GM19025 (cell line): ENCODE measurements around the gene UBE2U.
"Not testable (repeated sequence)": the region's sequence is repeated elsewhere in the genome, so short reads cannot be mapped to it uniquely, and the experiment has no call there.

Experiments used
- ATAC-seq: cut with Tn5 transposase; IDR thresholded peaks from one replicate; pipeline ENCODE4 v1.9.1; 2021; ENCODE audit warnings: mild to moderate bottlenecking, low read depth, moderate library complexity; ENCODE audit not compliant: unreplicated experiment

Gene UBE2U

DNA sequence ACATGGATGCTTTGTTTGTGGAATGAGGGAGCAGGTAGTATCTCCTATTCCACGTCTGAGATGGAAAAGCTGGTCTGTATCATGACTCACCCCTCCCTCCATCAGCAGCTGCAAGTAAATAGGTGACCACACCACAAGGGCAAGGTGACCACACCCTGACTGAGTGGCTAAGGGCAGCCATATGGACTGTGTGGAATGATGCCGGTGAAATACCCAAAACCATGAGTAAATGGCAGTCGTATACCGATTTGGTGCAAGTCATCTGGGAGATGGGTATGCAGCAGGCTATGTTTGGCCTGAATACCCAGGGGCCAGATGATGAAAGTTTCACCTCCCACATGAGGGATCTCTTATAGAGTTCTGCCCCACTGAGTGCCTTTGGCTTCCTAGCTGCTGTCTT is 15.8 kb upstream of the UBE2U start:
- ATAC-seq: no peak

DNA sequence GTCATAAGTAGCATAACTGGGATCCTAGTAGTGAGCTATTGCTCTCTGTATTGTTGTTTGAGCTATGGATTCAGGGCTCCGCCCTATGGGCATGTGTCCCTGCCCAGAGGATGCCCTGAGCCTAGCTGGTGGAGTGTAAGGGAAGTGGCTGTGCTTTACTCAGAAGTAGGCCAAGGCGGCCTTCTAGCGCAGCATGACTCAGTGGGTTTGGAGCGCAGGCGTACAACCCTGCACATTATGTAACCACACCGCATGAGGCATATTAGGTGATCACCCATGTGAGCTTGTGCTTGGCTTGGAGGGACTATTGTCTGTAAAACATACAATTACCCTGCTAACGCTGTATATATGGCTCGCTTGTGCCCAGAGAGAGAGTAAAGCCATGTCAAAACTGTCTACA is 11.1 kb upstream of the UBE2U start:
- ATAC-seq: no peak

DNA sequence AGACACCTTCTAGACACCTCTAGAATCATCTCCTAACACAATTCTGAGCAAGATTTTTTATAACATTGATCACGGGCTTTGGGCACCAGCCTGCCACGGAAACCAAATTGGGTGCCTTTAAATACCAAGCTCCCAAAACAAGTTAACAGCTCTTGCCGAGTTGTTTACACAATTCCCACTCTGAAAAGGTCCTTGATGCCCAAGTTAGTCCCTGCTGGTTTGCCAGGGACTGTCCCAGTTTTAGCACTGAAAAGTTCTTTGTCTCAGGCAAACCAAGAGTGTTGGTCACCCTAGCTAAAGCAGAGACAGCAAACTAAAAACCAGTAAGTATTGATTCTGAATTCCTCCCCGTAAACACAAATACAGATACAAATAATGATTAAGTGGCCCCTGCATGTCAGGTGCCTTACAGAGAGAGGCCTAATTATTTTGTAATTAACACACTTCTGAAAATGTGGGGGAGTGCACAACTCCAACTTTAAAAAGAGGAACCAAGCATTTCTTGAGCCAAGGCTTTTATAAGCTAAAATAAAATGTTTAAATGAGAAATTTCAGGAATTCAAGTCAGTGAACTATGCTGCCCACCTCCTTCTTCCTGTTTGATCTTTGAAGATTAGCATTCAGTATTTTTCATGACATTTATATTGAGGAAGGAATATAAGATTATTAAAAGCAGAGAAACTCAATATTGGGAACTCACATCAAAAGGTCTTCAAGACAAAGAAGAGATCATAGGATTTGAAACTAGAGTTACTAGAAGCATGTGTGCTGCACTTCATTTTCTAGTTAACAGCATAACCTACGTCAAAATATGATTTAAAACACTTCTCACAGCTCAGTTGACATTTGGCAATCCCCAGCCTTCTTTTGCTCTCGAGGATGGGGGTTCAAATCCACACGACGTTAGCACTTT is 9.0 kb upstream of the UBE2U start:
- ATAC-seq: no peak

DNA sequence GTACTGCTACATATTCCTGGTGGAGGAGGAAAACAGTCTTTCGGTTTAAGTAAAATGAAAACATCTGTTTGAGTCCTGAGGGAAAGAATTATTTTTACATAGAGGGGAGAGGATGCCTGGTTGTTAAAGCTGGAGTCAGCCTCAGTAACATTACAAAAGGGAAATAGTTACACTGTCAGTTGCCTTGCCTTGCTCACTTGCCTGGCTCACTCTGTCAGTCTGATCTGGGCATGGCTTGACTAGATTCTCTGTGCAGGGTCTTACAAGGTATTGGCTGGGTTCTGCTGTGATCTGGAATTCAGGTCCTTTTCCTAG is 8.4 kb upstream of the UBE2U start:
- no peak for ATAC-seq

DNA sequence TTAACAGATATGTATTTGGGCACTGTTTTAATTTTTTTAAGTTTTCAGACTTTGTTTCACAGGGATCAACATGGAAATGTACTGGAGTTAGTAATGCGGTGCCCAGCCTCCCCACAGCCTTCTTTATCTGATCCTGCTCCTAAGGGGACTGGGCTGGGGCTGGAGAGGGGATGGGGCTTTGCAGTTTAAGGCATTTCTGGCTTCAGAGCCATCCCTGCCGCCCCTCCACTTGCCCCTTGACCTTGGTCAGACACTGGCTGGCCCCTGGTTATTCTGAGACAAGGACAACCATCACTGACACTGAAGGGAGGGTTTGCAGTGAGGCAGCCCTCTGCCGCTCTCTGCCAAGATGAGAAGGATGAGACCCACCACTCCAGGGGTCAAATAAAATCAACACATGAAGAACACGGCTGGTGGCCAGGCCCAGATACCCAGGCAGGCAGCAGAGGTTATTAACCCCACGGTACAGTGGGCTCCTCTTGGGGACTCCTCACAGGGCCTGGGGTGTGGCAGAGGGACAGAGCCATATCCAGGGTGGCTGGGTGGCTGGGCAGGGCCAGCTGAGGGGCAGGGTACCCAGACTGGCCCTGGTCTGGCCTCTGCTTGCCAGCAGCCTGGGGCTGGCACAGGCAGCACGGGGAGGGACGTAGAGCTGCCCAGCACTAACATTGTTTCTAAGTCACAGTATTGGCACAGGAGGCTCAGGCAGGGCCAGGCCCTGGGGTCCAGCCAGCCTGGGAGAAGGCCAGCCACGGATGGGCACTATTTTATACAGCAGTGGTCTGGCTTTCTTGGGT is 7.2 kb upstream of the UBE2U start:
- ATAC-seq: no peak

DNA sequence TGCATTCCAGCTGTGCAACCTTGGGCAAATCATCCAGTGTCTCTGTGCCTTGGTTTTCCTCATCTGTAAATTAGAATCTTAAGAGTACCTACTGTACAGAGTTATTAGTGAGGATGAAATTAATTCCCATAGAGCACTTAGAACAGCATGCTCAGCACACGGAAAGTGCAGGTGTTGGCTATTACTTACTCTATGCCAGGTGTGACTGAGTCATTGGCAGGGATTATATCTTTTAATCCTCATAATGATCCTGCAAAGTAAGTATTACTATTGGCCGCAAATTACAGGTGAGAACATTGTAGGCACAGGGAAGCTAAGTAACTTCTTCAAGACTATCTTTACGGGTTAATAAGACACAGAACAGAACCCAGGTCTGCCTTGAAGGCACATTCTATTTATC is 6.3 kb upstream of the UBE2U start:
- ATAC-seq: no peak

DNA sequence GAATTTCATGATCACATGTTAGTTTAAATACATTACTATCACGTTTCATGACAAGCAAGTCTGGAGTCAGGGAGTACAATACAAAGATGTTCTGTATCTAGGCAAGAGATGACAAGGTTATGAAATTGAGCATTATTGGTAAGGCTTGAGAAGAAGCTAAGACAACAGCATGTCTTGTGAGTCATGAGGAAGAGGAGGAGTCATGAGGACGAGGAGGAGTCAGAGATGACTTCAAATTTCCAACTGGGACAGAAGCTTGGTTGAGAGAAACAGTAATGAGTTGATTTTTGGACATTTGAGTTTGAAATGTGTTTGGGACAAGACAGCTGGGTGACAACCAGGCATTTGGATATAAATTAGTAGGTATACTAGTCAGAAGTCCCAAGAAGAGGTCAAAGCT is 4.3 kb upstream of the UBE2U start:
- no peak for ATAC-seq

DNA sequence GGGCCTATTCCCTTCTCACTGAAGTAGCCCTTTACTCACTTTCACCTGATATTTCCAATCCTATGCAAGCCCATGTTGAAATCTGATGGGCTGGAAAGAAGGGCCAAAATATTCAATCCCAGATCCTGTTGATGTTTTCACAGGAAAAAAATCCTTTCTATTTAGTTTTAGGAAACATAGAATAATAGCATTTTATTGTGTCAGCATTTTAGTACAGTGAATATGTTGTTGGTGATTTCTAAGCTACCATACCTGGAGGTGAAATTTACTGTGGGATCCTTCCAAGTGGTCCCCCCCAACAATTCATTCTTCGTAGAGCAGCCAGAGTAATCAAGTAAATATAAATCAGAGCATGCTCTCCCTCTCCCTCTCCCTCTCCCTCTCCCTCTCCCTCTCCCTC is 3.4 kb upstream of the UBE2U start:
- ATAC-seq: no peak

DNA sequence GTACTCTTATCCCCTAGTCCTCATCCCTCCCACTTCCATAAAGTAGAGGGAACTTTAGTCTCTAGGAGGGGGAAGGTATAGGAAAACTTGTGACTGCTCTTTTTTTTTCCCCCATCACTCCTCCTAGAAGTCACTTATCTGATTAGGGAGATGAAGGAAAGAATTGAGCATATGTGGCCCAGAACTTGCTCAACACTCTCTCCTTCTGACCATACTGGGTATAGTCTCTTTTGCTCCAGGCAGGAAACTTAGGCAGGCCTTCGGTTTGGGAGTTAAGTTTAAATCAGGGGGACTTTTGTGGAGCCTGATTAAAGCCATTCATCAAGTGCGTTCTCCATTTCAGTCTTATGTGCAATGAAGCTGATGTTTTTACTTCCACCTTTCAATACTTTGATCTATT is 5.8 kb downstream of the UBE2U start:
- ATAC-seq: no peak

DNA sequence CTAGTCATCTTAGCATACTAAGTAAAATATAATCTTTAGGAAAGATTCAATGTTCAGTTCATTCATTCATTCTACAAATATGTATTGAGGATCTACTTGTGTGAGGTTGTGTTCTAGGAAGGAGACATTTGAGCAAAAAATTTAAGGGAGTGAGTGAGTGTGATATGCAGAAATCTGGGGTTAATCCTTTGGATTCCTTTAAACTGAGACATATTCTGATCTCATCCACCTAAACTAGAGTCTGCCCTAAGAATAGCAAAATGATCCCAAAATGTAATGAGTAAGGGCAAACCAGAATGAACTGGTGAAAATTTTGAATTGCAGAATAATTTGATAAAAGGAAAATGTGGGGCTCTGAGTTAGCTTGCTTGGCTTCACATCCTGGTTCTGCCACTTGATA is 8.6 kb downstream of the UBE2U start:
- ATAC-seq: no peak

DNA sequence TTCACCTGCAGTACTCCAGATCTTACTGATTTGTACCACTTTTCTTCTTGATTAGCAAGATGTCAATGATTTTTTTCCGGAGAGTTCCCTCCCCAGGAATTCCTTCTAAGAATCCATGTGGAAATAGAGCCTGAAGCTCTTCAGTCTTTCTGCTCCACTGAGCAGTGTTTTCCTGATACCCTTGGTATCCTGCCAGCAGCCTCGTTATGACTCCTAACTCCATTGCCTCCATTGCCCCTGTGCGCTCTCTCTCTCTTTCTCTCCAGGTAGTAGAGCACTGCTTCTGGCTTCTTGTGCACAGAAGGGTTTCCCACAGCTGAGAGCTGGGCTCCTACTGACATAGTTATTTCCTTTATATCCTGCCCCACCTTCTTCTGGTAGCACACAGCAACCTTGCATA is 12.2 kb downstream of the UBE2U start:
- no peak for ATAC-seq

DNA sequence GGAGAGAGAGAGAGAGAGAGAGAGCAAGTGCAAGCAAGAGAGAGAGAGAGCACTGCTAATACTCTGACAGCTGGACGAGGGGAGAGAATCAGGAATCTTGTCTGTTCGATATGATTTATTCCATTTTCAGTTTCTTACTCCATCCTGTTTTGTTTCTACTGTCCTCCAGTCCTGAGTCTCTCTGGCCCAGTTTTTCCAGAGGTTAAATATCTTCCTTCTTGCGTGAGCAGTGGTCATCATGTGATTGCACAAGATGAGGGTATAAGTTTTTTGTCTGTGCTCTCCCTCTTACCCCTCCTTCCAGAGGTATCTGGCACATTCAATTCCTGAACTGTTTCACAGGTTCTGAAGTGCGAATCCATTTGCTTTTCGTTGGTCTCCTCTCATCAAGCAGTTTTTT is 16.8 kb downstream of the UBE2U start:
- no peak for ATAC-seq

DNA sequence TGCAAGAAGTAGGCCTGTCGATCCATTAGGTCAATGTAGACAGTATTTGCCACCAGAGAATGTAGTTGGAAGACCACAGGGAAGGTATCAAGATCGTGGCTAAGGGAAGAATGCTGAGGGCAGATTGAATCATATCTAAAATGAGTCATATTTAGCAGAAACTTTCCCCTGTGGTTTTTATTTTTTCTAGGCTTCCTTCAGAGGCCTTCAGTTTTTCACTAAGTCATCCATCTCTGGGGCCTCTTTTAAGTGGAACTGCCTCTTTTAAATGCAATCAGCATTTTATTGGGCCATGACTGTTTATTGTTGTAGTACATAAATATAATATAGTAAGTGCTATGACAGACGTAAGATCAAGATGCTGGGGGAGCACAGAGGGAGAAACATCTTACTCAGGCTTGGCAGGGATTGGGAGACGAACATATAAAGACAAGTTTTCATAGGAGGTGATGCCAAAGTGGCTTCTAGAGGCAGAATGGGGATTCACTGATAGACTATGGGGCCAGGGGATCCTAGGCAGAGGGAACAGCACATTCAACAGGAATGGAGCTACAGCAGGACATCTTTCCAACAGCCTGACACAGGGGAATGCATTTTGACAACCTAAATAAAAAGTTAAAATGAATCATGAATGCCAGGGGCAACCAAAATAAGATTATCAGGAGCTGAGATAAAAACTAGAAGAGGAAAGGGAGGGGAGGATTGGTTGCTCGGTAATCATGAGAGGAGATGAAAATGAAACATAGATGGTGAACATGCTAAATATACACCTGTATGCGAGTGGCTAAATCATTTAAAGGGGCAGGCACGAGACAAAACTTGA is 20.1 kb downstream of the UBE2U start:
- ATAC-seq: no peak

DNA sequence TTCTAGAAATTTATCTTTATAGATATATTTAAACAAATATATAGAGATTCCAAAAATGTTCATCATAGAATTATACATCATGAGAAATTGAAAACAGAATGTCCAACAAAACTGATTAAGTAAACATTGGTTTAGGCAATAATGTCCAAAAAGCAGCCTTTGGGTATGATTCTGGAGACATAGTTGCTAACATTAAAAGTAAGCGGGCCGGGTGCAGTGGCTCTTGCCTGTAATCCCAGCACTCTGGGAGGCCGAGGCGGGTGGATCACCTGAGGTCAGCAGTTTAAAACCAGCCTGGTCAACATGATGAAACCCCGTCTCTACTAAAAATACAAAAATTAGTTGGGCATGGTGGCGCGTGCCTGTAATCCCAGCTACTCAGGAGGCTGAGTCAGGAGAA is 20.8 kb downstream of the UBE2U start:
- ATAC-seq: not testable (repeated sequence)

DNA sequence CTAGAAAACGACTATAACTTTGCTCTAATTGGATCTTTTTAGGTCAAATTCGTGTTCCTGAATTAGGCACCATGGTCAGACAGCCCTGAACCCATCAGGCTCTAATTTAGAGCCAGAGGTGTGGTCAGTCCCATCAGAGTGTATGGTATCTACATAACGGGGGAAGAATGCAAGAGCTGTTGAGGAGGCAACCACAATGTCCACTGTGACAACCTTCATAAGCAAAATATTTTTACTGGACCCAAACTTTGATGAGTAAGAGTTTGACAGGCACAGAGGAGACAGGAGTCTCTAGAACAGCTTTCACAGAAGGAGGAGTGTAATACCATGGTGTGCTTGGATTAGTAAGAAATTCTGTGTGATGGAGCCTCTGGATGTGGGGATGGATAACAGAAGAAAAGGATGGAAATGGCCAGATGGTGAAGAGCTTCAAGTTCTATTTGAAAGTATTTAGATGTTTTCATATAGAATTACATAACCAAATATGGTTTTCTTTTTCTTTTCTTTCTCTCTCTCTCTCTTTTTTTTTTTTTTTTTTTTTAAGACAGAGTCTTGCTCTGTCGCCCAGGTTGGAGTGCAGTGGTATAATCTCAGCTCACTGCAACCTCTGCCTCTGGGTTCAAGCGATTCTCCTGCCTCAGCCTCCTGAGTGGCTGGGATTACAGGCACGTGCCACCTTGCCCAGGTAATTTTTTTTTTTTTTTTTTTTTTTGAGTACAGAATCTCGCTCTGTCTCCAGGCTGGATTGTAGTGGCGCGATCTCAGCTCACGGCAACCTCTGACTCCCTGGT is 24.9 kb downstream of the UBE2U start:
- no peak for ATAC-seq

DNA sequence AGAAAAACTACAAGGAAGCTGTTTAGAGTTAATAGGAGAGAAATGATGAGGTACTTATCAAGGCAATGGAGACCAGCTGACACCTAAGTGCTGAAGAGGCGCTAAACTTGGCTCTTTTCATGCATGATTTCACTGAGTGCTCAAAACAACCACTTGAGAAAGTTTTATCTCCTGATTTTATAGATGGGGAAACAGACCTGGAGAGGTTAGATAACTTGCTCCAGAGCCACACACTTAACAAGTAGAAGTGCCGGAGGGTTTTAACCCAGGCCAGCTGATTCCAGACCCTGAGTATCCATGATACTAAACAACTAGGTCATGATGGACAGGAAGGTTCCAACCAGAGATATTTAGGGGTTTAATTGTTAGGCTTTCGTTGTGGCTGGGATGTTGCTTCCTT is 25.9 kb downstream of the UBE2U start:
- no peak for ATAC-seq

DNA sequence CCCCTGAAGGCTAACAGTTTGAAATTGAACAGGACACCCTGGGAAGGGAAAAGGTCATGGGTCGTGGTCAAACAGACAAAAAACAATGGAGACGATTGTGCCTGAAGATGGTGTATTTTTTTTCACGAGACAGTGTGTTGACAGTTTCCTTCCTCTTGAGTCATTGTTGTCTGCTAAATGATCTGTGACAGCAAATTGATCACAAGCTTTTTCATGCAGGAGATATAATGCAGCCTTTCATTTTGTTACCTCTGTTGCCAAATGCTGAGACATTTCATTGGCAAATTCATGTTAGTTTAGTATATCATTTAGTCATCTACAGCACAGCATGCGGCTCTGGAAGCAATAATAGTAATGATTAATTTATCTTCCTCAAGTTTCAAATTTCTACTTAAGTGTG is 27.7 kb downstream of the UBE2U start:
- ATAC-seq: no peak

DNA sequence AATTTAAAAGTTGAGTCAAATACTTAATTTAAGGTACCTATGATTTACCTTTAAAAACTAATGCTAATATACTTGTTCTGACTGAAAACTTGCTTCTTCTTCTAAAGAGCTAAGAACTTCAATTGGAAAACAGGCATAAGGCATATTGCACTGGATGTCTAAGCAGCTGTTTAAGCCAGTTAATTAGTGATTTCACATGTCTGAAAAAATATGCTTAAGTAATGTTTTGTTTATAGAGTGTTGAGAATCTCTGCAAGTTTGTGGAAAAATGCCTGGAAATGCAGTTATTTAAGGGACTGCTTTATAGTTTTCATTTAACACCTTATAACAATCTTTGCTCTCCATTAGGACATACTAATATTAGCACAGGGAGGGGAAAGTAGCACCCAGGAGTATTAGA is 28.2 kb downstream of the UBE2U start:
- no peak for ATAC-seq

DNA sequence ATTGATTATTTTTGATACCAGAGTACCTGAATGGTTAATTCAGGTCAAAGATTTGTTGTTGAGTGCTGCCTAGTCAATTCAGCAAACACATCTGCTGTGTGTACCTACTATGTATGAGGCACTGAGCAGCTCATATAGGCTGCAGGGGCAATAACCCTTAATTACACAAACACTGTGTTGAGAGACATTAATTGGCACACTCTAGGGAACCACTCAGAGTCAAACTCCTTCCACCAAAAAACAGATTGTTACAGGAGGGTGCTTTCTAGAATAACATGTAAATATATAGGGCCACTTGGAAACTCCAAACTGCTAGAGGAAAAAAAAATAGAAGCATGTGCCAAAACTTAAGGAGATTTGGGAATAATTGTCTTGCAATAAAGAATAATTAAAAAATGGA is 31.3 kb downstream of the UBE2U start:
- ATAC-seq: no peak

DNA sequence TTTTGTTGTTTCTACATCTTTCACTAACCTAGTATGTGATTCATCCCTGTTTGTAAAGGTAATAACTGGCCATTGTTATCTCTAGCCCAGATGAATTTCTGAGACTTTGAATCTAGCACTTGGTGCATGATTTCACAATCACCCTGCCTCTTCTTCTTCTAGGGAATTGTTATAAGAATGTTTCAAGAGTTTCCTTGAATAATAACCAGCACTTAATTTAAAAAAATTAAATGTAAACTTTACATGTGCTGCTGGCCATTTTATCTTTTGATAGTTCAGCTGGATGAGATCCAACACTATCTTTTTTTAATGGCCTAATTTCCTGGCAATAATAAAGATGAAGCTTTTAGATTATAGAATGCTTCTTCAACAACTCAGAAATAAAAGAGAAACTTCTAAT is 31.8 kb downstream of the UBE2U start:
- ATAC-seq: no peak
